ENCODE results near the gene HRH1.
"Not testable (repeated sequence)": the region's sequence is repeated elsewhere in the genome, so short reads cannot be mapped to it uniquely, and the experiment has no call there.

HRH1 gene

GRCh38 chr3:11204697-11205348, 50.5 kb downstream of the HRH1 start:
- no peak for DNase-seq (ENCODE audit: low spot score)

- DNase-seq (ENCODE audit: low spot score) = not testable (repeated sequence)
These were observed 51.6 kb downstream of the HRH1 start for GRCh38 chr3:11205881-11206280.

- no peak for DNase-seq (ENCODE audit: low spot score)
These were observed 52.0 kb downstream of the HRH1 start for GRCh38 chr3:11206316-11206715.

- DNase-seq (ENCODE audit: low spot score) = no peak
These were observed 52.7 kb downstream of the HRH1 start for GRCh38 chr3:11206953-11207352.

- no peak for DNase-seq (ENCODE audit: low spot score)
These were observed 57.4 kb downstream of the HRH1 start for GRCh38 chr3:11211531-11212298.

GRCh38 chr3:11212299-11212608, 58.0 kb downstream of the HRH1 start:
- DNase-seq (ENCODE audit: low spot score) = no peak

- DNase-seq (ENCODE audit: low spot score) = no peak
These were observed 58.5 kb downstream of the HRH1 start for GRCh38 chr3:11212784-11213183.

- DNase-seq (ENCODE audit: low spot score) = no peak
These were observed 59.6 kb downstream of the HRH1 start for GRCh38 chr3:11213810-11214450.

GRCh38 chr3:11214451-11214978, 60.2 kb downstream of the HRH1 start:
- DNase-seq (ENCODE audit: low spot score) = no peak

- not testable (repeated sequence) for DNase-seq (ENCODE audit: low spot score)
These were observed 63.1 kb downstream of the HRH1 start for GRCh38 chr3:11217370-11217769.

GRCh38 chr3:11220230-11220629, 65.9 kb downstream of the HRH1 start:
- DNase-seq (ENCODE audit: low spot score) = no peak

GRCh38 chr3:11221818-11222415, 67.6 kb downstream of the HRH1 start:
- no peak for DNase-seq (ENCODE audit: low spot score)

GRCh38 chr3:11224010-11224409, 69.7 kb downstream of the HRH1 start:
- DNase-seq (ENCODE audit: low spot score) = no peak

- no peak for DNase-seq (ENCODE audit: low spot score)
These were observed 70.6 kb downstream of the HRH1 start for GRCh38 chr3:11224870-11225229.

- no peak for DNase-seq (ENCODE audit: low spot score)
These were observed 71.7 kb downstream of the HRH1 start for GRCh38 chr3:11226042-11226370.

- DNase-seq (ENCODE audit: low spot score) = no peak
These were observed 73.7 kb downstream of the HRH1 start for GRCh38 chr3:11228041-11228440.

GRCh38 chr3:11230125-11230524, 75.8 kb downstream of the HRH1 start:
- no peak for DNase-seq (ENCODE audit: low spot score)

- no peak for DNase-seq (ENCODE audit: low spot score)
These were observed 76.5 kb downstream of the HRH1 start for GRCh38 chr3:11230832-11231231.

GRCh38 chr3:11235385-11235784, 81.1 kb downstream of the HRH1 start:
- no peak for DNase-seq (ENCODE audit: low spot score)

GRCh38 chr3:11236588-11237461, 82.5 kb downstream of the HRH1 start:
- peak; percentile 78 for DNase-seq (ENCODE audit: low spot score)

GRCh38 chr3:11238060-11238459, 83.8 kb downstream of the HRH1 start:
- DNase-seq (ENCODE audit: low spot score) = peak; percentile 65

- DNase-seq (ENCODE audit: low spot score) = peak; percentile 59
These were observed 84.6 kb downstream of the HRH1 start for GRCh38 chr3:11238880-11239279.

Measured in SW480 (cell line).